HG02759 (cell line): ENCODE measurements around the gene BCL10.
"Not testable (repeated sequence)": the region's sequence is repeated elsewhere in the genome, so short reads cannot be mapped to it uniquely, and the experiment has no call there.

Source experiments
- ATAC-seq: cut with Tn5 transposase; IDR thresholded peaks from one replicate; pipeline ENCODE4 v1.9.1; 2021; ENCODE audit warnings: mild to moderate bottlenecking, moderate library complexity; ENCODE audit not compliant: unreplicated experiment

The BCL10 gene

DNA sequence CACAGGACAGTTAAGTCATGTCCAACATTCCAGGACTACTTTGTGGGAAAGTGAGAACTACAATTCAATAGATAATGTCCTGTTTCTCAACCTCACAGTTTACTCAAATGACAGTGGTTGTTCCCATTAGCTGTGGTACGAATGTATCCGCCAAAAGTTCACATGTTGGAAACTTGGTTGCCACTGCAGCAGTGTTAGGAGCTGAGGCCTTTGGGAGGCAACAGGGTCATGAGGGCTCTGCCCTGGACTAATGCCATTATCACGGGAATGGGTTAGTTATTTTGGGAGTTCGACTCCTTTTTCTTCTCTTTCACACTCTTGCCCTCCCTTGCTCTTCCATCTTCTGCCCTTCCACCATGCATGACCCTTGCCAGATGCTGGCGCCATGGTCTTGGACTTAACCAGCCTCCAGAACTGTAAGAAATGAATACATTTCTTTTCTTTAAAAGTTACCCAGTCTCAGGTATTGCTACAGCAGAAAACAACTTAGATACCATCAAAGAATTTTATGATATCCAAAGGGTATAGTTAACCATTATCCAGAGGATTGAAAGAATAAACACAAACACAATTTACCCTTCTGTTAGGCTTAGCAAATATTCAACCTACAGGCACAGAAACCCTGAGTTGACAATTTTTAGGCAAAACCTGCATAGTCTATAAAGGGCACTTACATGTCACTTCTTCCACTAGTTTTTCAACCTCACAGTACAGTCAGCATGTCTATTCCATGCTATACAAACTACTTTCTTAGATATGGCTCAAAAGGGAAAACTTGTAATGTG, 7.4 kb downstream of the BCL10 start:
- no peak for ATAC-seq

DNA sequence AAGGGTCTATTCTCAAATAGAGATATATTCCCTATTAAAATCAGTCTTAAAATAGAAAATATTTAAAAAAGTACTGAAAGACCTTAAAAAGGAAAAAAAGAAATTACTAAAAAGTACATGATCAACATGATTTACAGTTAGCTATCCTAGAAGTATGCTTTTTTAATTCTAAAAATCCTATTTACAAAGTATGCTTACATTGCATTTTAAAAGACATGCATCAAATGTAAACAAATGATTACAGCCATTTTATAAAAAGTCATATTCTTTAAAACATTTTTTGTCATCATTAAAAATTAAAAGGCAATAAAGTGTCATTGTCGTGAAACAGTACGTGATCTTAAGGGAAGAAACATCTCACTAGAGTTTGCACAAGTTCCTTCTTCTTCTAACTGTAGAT, 9.1 kb downstream of the BCL10 start:
- ATAC-seq, result no peak

DNA sequence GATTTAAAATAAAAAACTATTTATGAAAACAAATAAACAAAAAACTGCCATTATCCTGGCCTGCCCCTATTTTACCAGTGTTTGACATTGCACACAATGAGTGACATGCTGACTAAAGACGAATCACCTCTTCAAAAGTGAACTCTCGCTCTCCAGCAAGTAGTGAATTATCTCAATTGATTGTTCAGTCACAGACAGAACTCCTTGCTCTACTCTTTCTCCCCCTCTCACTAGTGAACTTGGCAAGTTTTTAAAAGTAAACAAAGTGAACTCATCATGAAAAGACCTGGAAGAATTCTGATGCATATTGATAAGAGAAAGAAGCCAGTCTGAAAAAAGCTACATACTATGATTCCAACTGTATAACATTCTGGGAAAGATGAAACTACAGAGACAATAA, 12.3 kb downstream of the BCL10 start:
- no peak for ATAC-seq

DNA sequence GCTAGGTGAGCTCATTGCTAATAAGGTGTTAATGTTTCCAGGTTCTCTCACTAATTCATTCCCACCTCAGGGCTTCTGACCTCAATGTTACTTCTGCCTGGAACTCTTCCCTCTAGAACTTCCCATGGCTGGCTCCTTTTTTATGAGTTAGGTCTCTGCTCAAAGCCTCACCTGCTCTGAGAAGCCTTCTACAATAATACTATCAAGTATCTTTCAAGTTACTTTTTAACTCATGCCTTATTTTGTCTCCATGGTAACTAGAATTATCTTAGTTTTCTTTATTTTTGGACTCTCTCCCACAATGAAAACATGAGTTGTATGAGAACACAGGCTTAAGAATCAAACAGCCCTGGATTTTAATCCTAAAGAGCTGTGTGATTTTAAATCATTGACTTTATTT, 13.4 kb downstream of the BCL10 start:
- no peak for ATAC-seq

DNA sequence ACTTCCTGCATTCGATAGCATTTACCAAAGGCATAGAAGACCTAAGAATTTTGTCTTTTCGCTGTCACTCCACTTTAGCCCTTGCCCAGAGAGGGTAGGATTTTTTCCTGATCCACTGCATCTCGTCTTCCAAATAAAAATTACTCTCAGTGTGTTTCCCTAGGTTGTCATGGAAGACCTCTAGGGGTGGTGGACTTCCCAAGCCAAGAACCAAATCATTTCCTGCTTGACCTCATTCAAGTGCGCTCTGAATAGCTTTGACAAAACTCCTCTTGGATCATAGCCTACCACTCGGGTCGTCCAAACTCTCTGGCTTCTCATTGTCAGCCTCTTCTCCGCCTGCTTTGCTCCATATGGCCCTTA, 16.5 kb downstream of the BCL10 start:
- no peak for ATAC-seq

DNA sequence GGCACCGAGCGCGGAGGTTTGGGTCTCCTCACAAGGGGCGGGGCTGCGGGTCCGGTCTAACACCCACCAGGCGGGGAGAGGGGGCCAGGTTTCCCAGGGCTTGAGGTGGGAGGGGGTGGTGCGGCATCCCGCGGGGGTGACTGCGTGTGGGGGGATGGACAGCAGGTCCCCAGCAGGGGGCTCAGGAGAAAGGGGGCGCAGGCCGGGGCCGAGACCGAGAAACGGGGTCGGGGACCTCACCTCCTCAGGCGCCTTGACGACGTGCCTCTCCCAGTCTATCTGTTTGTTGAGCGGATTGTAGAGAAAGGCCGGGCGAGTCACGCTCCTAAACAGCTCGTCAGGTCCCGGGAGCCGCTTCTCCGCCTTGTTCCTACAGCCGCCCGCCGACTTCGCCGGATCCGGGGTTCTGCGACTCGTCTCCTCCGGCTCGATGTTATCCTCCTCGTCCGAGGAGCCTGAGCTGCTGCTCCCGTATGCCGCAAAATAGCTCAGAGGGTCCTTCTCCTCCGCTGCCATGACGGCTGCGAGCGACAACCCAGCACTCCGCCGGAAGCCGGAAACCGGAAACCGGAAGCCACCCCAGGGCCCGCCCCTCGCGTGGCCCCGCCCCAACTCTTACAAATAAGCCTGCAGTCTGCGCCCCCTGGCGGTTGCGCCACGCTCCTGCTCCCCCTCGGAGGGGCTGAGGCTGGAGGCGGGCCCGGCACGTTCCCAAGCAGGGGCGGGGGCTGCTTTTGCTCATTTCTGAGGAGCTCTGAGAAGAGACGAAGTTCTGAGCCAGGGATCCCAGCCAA, 17.1 kb downstream of the BCL10 start, which contains the start of gene C1orf52:
C1orf52 (minus strand) TSS at position 545 of the 794 bp plus-strand sequence; CDS start at position 516, 29 bp downstream.
- ATAC-seq, result peak; percentile 99

DNA sequence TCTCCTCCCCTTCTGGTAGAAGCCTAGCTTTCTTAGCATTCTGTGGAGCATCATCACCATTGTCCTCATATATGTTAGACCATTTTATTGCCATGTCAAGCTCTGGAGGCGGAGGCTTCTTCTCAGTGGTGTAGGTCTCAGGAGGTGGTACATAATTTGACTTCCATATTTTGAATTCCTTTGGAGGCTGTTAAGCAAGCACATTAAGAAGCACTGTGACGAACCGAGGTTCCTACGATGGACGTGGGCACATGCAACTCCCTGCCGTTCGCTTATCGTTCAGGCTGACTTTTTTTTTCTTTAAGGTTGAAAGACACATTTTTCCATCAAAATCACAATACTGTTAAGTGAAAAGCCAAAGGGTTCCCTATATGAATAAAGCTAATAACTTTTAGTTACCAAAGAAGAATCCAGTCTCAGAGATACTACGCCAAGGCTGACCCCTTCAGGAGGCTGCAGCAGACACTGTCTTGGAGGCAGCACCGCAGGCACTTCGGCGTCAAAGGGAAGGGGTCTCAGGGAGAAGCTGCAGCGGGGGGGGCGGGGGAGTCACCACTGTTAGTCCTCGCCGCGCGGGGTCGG, 17.8 kb downstream of the BCL10 start:
- no peak for ATAC-seq

DNA sequence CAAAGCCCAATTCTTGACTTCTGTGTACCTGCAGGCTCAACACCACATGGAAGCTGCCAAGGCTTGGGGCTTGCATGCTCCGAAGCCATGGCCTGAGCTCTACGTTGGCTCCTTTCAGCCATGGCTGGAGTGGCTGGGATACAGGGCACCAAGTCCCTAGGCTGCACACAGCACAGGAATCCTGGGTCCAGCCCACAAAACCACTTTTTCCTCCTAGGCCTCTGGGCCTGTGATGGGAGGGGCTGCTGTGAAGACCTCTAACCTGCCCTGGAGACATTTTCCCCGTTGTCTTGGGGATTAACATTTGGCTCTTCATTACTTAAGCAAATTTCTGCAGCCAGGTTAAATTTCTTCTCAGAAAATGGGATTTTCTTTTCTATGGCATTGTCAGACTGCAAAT, 27.4 kb downstream of the BCL10 start:
- not testable (repeated sequence) for ATAC-seq

DNA sequence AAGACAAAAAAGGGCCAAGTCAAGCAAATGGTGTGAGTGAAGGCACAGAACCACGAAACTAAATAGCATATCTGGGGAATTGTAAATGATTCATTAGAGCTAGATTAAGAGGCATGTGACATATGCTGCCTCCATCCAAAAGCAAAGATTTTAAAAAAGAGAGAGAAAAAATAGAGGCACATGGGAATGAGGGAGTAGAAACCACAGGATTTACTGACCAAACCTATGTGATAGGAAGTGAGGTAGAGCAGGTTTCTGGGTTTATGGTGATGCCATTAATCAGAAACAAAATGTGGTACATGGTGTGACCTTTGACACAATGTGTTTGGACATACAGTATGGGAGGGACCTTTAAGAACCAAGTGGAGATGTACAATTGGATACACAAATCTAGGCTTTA, 30.5 kb downstream of the BCL10 start:
- no peak for ATAC-seq

DNA sequence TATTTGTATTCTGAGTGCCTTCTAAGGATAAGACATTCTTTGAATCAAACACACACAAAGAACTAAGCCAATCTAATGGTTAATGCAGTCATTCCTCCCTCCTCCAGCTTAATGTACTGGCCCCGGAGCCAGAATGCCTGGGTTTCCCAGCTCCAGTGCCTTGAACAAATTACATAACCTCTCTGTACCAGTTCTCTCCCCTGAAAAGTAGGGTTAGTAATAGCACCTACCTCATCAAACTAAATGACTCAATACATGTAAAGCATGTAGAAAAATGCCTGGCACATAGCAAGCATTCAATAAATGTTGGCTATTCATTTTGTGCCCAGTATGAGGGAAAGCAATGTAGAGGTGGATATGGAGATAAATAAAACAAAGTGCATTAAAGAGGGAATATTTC, 31.0 kb downstream of the BCL10 start:
- ATAC-seq, result no peak

DNA sequence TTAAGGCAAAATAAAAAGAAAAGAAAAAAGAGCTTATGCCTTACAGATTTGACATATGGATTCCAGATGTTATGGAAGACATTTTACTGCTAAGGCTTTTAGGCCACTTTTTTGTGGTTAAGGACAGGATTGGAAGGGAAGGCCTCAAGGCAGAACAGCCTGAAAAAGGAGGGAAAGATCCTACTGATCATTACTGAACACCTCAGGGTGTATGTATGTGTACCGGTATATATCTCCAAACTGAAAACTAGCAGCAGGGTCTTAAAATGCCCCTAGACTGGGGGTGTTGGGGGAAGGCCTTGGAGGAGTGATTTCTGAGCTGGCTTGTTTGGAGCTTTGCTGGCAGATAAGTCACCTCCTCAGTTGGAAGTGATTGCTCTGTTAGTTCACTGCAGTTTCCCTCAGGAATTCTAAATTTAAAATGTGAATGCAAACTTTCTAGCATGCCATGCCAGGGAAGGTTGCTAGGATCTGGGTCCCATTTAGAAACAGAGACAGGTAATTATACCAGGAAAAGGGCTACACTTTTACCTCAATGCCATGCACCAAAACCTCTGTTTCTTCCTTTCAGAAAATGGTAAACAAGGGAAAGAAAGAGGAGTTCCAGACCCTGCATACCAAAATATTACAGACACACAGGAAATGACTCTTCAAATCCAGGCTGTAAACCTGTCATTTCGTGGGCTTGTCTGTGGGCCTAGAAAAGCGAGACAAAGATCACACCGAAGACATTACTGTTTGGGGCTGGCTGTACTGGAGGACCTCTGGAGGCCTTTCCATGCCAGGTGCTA, 32.0 kb downstream of the BCL10 start:
- ATAC-seq, result no peak

DNA sequence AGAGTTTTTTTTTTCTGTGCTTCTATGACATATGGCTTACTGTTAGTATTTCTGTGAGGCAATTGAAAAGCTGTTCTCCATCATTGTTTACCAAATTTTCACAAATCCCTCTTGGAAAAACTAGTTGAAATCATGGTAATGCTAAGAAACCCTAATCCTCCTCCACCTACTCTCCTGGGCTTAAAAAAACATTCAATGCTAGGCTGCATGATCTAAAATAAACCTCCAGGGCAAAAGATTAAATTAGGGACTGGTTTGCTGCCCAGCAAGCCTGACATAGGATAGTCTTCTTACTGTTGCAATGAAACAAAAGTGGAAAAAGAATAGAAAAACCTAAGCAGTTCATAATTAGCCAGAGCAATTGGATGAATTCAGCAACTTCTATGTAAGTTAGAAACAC, 33.1 kb downstream of the BCL10 start:
- no peak for ATAC-seq

DNA sequence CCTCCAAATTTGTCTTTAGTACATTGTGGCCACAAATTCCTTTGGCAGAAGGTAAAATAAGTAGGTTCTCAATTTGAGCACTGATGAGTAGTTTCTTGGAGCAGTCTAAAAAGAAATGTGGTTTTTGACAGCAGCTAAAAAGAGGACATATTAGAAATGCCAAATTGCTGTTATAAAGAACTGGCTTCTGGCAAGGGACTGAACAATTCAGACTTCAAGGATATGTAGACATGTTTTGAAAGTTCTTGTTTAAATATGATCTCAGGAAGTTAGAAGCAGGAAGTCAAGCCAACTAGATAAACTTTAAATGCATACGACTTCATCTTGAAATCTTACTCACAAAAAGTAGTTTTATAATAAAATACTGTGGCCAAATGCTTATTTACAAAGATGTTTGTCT, 35.8 kb downstream of the BCL10 start:
- ATAC-seq, result no peak

DNA sequence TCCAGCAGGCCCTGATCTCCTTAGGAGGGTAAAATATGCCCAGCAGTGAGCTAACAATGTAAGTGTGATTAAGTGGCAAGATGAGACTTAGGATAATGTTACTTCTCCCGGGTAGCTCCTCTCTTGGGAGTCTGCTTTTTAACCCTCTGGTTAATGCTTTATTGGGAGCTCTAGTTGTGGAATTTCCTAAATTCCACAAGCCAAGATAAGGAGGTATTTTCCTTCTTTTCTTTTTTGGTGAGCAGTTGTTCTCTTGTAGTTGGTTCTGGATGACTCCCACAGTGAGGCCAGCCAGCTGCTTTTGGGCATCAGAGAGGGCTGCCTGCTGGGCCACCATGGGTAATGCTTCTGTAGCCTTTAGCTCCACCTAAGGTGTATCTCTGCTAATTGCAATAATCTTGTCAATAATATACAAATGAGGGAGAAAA, 36.2 kb downstream of the BCL10 start:
- peak; percentile 67 for ATAC-seq

DNA sequence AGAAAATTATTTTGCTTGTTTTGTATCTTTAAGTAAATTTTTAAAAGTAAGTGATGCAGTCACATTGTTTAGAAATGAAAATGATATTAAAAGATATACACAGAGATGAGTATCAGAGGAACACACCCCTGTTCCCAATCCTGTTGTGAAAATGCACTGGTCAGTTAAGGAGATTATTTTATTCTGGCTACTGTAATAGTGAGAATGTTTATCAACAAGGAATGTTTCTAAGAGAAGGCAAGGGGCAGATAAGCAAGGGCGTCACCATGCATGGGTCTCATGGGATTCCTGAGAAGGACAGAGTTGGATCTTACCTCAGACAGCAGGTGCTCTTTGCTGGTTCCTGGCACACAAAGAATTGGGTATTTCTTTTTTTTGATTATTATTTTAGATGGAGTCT, 38.8 kb downstream of the BCL10 start:
- no peak for ATAC-seq

DNA sequence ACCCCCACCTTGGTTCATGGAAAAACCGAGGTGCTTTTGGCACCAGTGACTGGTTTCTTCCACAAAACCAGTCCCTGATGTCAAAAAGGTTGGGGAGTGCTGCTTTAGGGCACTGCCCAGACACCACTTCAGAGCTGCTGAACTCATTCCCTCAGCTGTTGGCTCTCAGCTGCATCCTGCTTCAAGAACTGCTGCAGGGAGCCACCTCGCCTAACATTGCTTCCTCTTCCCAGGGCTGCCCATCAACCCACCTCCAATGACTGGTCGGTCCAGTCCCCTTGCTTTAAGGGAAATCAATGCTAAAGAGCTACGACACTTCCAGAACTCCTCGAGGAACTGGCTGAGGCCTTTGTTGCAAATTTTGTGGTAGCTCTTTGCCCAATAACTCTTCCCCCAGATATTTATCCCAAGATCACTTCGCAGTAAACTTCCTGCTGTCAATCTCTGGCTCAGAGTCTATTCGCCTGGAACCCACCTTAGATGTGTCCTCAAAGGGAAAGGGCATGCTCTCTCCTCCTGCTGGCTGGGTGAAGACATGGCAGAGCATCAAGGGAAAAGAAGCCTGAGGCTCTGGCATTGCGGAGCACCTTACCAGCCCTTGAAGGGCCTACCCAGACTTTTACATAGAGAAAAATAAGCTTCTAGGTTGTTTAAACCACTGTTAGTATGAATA, 46.0 kb downstream of the BCL10 start:
- peak; percentile 44 for ATAC-seq

DNA sequence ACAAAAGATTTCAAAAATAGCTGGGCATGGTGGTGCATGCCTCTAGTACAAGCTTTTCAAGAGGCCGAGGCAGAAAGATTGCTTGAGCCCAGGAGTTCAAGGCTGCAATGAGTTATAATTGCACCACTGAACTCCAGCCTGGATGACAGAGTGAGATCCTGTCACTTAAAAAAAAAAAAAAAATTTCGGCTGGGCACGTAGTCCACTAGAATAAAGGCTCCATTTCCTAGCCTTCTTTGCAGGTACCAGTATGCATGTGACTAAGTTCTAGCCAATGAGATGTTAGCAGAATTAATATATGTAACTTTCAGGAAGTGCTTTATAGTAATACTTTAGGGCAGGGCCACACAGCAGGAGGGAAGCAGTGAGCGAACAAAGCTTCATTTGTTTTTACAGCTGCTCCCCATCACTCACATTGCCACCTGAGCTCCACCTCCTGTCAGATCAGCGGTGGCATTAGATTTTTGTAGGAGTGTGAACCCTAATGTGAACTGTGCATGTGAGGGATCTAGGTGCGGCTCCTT, 46.8 kb downstream of the BCL10 start:
- no peak for ATAC-seq

DNA sequence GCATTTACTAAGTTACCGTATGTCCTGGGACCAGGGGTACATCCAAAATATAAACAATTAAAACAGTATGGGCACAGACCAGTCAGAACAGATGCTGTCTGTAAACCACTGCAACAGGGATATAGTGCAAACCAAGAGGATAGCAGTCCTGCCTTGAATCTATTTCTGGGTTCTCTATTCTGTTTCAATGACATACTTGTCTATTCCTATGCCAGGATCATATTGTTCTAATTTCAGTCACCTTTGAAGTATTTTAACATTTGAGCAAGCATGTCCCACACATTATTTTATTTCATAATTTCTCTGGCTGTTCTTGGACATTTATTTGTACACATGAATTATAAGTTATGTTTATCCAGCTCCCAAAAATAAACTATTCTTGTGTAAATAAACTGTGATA, 47.5 kb downstream of the BCL10 start:
- ATAC-seq, result no peak

DNA sequence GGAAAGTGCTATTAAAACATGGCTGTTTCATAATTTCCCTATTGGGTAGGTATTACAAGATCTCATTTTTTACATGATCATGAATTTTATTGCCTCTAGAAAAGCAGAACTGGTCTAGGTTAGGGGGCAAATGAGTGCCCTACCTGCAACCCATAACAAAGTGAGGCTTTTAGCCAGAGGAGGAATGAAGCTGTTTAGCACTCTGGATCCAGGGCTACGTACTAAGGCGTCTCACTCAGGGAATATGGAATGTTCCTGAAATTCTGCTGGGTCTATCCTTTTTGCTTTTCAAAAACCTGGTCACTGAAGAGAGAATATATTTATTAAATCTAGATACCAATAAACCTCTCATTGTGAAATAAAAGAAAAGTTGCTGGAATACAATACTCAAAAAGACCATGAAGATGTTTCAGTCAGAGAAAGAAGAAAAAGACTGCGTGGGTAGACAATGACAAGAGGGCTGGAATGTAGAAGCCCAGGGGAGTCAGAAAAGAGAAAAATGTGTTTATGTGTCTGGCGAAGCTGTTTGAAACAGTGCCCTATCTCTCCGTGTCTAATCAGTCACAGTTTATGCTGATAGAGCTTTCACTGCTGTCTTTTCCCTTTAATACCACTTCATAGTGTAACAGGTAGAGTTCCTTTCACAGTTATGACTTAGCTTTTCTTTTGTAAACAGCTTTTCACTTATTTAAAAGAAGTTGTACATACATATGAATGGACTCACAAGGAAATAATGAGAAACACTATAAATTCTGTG, 50.6 kb downstream of the BCL10 start:
- ATAC-seq, result no peak
